Spleen (tissue), 11 donors: ENCODE results near the gene GGACT. TPM values are rescaled to one million over a fixed set of nuclear protein-coding genes. Genes with fewer than 3 reads are reported as not detected.

Source experiments
- DNase-seq: peaks from one replicate; pipeline ENCODE4 v3.0.0-alpha.2; 2020
- H3K27ac ChIP-seq, 8 donors: fragments of 200-600 bp; sonication (generic) in 7 of 8; 1 replicate in 4 of 8; 2 replicates in 4 of 8; pipeline versions ENCODE4 v1.5.0 to v1.8.0; 2016 to 2021; ENCODE audit warnings: inconsistent platforms in 4 of 8, mild to moderate bottlenecking in 4 of 8, moderate library complexity in 1 of 8
- H3K27me3 ChIP-seq, 7 donors: fragments of 200-600 bp; sonication (generic) in 6 of 7; replicated peaks in 1 of 7; 1 replicate in 4 of 7; 2 replicates in 3 of 7; pipeline versions ENCODE4 v1.5.0 to v1.8.0; 2016 to 2021; ENCODE audit warnings: inconsistent platforms in 3 of 7, mild to moderate bottlenecking in 1 of 7
- H3K36me3 ChIP-seq, 6 donors: fragments of 200-600 bp; sonication (generic) in 5 of 6; 1 replicate in 4 of 6; 2 replicates in 2 of 6; pipeline versions ENCODE4 v1.5.0 to v1.8.0; 2016 to 2021; ENCODE audit warnings: inconsistent platforms in 2 of 6
- H3K4me1 ChIP-seq, 6 donors: fragments of 200-600 bp; sonication (generic) in 5 of 6; 1 replicate in 3 of 6; 2 replicates in 3 of 6; pipeline versions ENCODE4 v1.5.0 to v1.8.0; 2016 to 2021; ENCODE audit warnings: inconsistent platforms in 3 of 6
- H3K4me3 ChIP-seq, 8 donors: fragments of 200-600 bp; sonication (generic) in 7 of 8; 1 replicate in 4 of 8; 2 replicates in 4 of 8; pipeline versions ENCODE4 v1.5.0 to v1.8.0; 2016 to 2021; ENCODE audit warnings: inconsistent platforms in 4 of 8, mild to moderate bottlenecking in 4 of 8, moderate library complexity in 2 of 8
- H3K9me3 ChIP-seq, 8 donors: fragments of 200-600 bp; sonication (generic) in 7 of 8; 1 replicate in 4 of 8; 2 replicates in 4 of 8; pipeline versions ENCODE4 v1.5.0 to v1.8.0; 2016 to 2021; ENCODE audit warnings: inconsistent platforms in 4 of 8
- POLR2A ChIP-seq, 3 donors: fragments of 450-650 bp; IDR thresholded peaks; one replicate each; pipeline ENCODE4 v1.5.1; 2017; ENCODE audit warnings: antibody characterized with exemption in 3 of 3, mild to moderate bottlenecking in 1 of 3
- POLR2AphosphoS5 ChIP-seq, 3 donors: sonication (generic); formaldehyde crosslinking; IDR thresholded peaks; one replicate each; pipeline ENCODE4 v1.5.1; 2017; ENCODE audit warnings: antibody characterized with exemption in 3 of 3
- WGBS, 5 donors: extraction: QIAGEN DNeasy Blood & Tissue Kit in 3 of 5; methylation state at CpG; one replicate each; pipeline versions ENCODE4 v1.1.5 to v1.1.7; 2013 to 2018; 5-methylcytosine and 5-hydroxymethylcytosine counted together
- intact Hi-C: fragments of 100-400 bp; cut with DNase I; formaldehyde crosslinking; loops from one replicate; pipeline ENCODE4 v1.15.0; 2023; ENCODE audit warnings: low total_unique reads
- polyA plus RNA-seq, 3 donors: library from polyadenylated mRNA; stranded (reverse); fragments of 200-250 nt; gene quantifications; one replicate each; pipeline ENCODE4 v1.2.1, GENCODE V29; 2013
- total RNA-seq, 7 donors: library from RNA; depleted of rRNA in 3 of 7; stranded (reverse); fragments of >200 nt in 3 of 7; fragmentation: NEBNext Ultra II Directional in 4 of 7; extraction: Animal tissue kit (Norgen Biotek cat#: 25700) in 4 of 7; gene quantifications; one replicate each; pipeline versions ENCODE4 v1.1.0 to v1.2.1, GENCODE V29; 2016 to 2021
- TF ChIP-seq, protein P1 (sequence below), 11 experiments: fragments of 200-600 bp in 7 of 11; fragments of 450-650 bp in 4 of 11; sonication (generic) in 4 of 11; IDR thresholded peaks in 8 of 11; conservative IDR thresholded peaks in 3 of 11; 1 replicate in 7 of 11; 2 replicates in 4 of 11; pipeline versions ENCODE4 v1.4.0 to v1.8.0; 2016 to 2021; ENCODE audit warnings: antibody characterized with exemption in 11 of 11, inconsistent platforms in 4 of 11, mild to moderate bottlenecking in 1 of 11
- donor health status: healthy with polysubstance abuse.
- donor health status: DM: no; HTN: no; CAD: no; lungs with moderate emphysema.
- donor health status: DM: no; HTN: no; CAD: no.
- donor health status: Bipolar disorder and iron deficiency.
- donor health status: healthy.
- donor health status: DM: no; HTN: no; CAD: no.
- donor health status: DM: yes; HTN: yes; CAD: no.

Gene GGACT
- total and polyA plus RNA-seq, 10 donors = 1.9 to 19.7 (median 3.9) TPM

- 93 to 97% (median 96%) methylated on average over 6 to 14 of the region's 14 CpGs for WGBS, 5 donors
- Histone ChIP-seq H3K27me3 (no peaks in the 10 kb centered on the region), H3K4me3 (no peak overlapping the region), H3K4me1 (no peaks in the 10 kb centered on the region), H3K9me3 (peaks cover 0 to 5% (median 0%) of the 10 kb centered on the region in 8 donors), H3K36me3 (peaks cover 0 to 56% (median 12%) of the 10 kb centered on the region in 6 donors), H3K27ac (no peak overlapping the region)
- TF ChIP-seq, protein P1, sequence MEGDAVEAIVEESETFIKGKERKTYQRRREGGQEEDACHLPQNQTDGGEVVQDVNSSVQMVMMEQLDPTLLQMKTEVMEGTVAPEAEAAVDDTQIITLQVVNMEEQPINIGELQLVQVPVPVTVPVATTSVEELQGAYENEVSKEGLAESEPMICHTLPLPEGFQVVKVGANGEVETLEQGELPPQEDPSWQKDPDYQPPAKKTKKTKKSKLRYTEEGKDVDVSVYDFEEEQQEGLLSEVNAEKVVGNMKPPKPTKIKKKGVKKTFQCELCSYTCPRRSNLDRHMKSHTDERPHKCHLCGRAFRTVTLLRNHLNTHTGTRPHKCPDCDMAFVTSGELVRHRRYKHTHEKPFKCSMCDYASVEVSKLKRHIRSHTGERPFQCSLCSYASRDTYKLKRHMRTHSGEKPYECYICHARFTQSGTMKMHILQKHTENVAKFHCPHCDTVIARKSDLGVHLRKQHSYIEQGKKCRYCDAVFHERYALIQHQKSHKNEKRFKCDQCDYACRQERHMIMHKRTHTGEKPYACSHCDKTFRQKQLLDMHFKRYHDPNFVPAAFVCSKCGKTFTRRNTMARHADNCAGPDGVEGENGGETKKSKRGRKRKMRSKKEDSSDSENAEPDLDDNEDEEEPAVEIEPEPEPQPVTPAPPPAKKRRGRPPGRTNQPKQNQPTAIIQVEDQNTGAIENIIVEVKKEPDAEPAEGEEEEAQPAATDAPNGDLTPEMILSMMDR (IDR thresholded peaks at IDR 0.05 in 8 of 11, conservative IDR thresholded peaks at IDR 0.05 in 3 of 11) = no peak
- TF ChIP-seq POLR2AphosphoS5 (IDR thresholded peaks at IDR 0.05) = no peak
- TF ChIP-seq POLR2A (IDR thresholded peaks at IDR 0.05) = no peak
- no peak for DNase-seq
- intact Hi-C loops = no loop called here
Measured at GRCh38 chr13:100532836-100533435, 55.7 kb downstream of the GGACT start.

DNA sequence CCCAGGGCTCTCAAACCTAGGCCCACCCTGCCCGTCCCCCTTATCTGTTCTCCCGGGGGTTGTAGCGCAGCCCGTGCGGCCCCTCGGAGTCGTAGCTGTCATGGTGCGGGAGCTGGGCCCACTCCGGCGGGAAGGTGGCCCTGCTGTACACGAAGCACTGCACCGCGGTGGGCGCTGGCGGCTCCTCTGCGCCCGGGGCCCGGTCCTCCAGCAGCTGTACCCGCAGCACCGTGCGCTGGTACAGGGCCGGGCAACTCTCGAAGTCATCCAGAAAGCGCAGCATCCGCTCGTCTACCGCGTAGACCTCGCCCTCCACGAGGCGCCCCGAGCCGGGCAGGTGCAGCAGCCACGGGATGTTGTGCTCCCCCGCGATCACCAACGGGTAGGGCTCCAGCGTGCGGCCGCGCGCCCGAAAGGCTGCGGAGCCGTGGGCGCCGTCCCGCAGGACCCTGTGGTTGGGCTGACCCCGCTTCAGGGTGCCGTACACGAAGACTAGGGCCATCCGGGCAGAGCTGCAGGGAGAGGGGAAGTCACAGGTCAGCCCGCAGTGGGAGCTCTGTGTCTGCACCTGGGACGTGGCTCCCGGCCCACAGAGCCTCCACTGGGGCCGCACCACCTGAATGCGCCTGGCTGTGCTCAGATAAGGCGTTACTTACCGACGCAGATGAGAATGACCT lies 56.4 kb downstream of the GGACT start:
- Histone ChIP-seq H3K27me3 (no peaks in the 10 kb centered on the region), H3K4me3 (no peak overlapping the region), H3K4me1 (no peaks in the 10 kb centered on the region), H3K27ac (no peak overlapping the region), H3K9me3 (peaks cover 0 to 5% (median 0%) of the 10 kb centered on the region in 8 donors), H3K36me3 (peaks cover 0 to 60% (median 12%) of the 10 kb centered on the region in 6 donors)
- TF ChIP-seq, protein P1 (IDR thresholded peaks at IDR 0.05 in 8 of 11, conservative IDR thresholded peaks at IDR 0.05 in 3 of 11) = no peak
- TF ChIP-seq POLR2A (IDR thresholded peaks at IDR 0.05) (no peak), POLR2AphosphoS5 (IDR thresholded peaks at IDR 0.05) (peak in 1 of 3 donors; percentile 19)
- intact Hi-C loops = no loop called here
- DNase-seq = no peak
- WGBS, 5 donors = 95 to 98% (median 97%) methylated on average over 47 to 60 of the region's 60 CpGs

DNA sequence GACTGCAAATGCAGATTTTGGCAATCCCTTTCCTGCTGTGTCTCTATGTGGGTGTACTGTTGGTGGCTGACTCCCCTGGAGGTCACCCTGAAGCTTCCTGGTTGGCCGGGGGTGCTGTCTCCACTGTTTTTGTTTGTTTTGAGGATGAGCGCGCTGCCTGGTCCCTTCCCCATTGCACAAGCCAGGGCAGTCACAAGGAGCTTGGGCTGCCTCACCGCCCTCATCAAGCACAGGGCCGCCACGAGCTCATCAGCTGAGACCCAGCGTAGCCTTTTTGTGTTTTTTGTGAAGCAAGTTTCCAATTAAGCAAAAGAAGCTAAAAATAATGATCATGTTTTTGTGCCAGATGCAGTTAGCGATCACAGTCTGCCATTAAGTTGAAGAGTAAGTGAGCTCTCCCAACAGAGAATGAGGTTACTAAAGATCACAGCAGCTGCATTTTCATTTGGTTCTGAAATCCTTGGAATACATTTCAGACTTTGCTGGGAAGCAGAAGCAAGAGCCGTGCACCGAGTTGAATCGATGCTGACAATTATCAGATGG lies 57.8 kb downstream of the GGACT start:
- no peak for DNase-seq
- Histone ChIP-seq H3K9me3 (peaks cover 0 to 5% (median 0%) of the 10 kb centered on the region in 8 donors), H3K4me1 (no peaks in the 10 kb centered on the region), H3K4me3 (no peak overlapping the region), H3K27me3 (no peaks in the 10 kb centered on the region), H3K27ac (peak overlapping the region in 1 of 8 donors; percentile 6), H3K36me3 (peaks cover 0 to 69% (median 16%) of the 10 kb centered on the region in 6 donors)
- TF ChIP-seq POLR2AphosphoS5 (IDR thresholded peaks at IDR 0.05) (peak in 1 of 3 donors; percentile 53), POLR2A (IDR thresholded peaks at IDR 0.05) (no peak)
- WGBS, 5 donors = 78 to 86% (median 81%) methylated on average over 9 to 11 of the region's 11 CpGs
- intact Hi-C loops = no loop called here

DNA sequence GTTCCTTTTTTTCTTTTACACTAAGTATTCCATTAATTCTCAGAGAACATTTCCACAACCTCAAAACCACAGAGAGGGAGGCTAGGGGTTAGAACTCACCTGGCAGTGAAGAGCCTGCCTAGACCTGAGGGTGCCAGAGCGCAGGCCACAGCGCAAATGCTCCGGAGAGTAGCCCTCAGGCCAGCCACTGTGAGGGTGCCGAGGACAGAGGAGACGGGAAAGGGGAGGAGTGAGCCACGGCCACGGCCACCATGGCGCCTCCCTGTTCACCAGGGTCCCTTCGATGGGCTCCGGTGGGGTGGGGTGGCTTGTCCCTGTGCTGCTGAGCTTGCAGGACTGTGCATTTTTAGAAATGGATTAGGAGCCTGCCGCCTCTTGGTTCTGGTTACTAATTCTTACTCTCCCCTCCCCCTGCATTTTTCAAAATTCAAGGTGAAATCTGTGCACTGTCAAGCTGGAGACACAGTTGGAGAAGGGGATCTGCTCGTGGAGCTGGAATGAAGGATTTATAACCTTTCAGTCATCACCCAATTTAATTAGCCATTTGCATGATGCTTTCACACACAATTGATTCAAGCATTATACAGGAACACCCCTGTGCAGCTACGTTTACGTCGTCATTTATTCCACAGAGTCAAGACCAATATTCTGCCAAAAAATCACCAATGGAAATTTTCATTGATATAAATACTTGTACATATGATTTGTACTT lies 58.8 kb downstream of the GGACT start:
- Histone ChIP-seq H3K9me3 (peaks cover 0 to 5% (median 0%) of the 10 kb centered on the region in 8 donors), H3K4me1 (no peaks in the 10 kb centered on the region), H3K4me3 (no peak overlapping the region), H3K36me3 (peaks cover 0 to 74% (median 16%) of the 10 kb centered on the region in 6 donors), H3K27me3 (no peaks in the 10 kb centered on the region), H3K27ac (no peak overlapping the region)
- no peak for DNase-seq
- intact Hi-C loops = no loop called here
- TF ChIP-seq POLR2AphosphoS5 (IDR thresholded peaks at IDR 0.05) (peak in 1 of 3 donors; percentile 13), POLR2A (IDR thresholded peaks at IDR 0.05) (no peak)
- TF ChIP-seq, protein P1 (IDR thresholded peaks at IDR 0.05 in 8 of 11, conservative IDR thresholded peaks at IDR 0.05 in 3 of 11) = no peak
- WGBS, 5 donors = 94 to 98% (median 95%) methylated on average over 12 to 15 of the region's 15 CpGs
